ENCODE data around the gene LANCL3. TPM values are rescaled to one million over a fixed set of nuclear protein-coding genes. Genes with fewer than 3 reads are reported as not detected.

LANCL3 gene
- total and polyA plus RNA-seq, 2 donors (not counting 1 experiment from before 2014, with no cell fraction given) = 0.04 to 0.12 TPM

DNA sequence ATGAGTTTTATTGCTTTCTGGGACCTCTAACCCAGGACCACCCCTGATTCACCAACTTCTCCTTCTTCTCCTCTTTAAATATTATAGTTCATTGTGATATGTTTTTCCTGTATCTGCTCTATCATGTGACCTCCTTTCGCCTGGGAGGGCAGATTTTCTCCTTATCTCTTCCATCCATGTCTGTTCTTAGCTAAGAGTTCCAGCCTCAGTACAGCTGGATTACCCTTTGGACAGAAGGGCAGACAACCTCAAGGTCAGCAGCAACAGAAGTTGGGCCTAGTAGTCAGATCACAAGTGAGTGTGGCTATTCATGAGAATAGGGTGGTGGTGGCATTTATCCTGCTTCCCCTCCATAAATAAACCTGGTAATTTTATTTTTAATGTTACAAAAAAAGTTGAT, 108.4 kb downstream of the LANCL3 start:
- ChIA-PET POLR2A (no interaction called here), CTCF (no interaction called here)
- Histone ChIP-seq H3K9ac (ENCODE audit: low read length) (no peak overlapping the region), H3K9me3 (ENCODE audit: control extremely low read depth in 1 of 3, control insufficient read depth in 2 of 3, insufficient read depth in 1 of 3, low read length in 2 of 3) (no peaks in the 10 kb centered on the region), H3K4me3 (ENCODE audit: control extremely low read depth in 1 of 5, extremely low read depth in 1 of 5, insufficient read depth in 1 of 5, low read depth in 2 of 5, low read length in 4 of 5) (no peak overlapping the region), H3K36me3 (replicated peaks in 1 of 2; ENCODE audit: control extremely low read depth in 1 of 2, control insufficient read depth in 1 of 2, extremely low read depth in 1 of 2, insufficient read depth in 2 of 2, low read length in 1 of 2) (no peaks in the 10 kb centered on the region), H2AFZ (ENCODE audit: insufficient read depth, low read depth, low read length, poor library complexity, severe bottlenecking) (no peak overlapping the region), H3K27ac (ENCODE audit: low read length in 2 of 2) (no peak overlapping the region), H3K79me2 (ENCODE audit: control insufficient read depth, insufficient read depth, low read length) (no peaks in the 10 kb centered on the region), H3K27me3 (replicated peaks in 1 of 4; ENCODE audit: control extremely low read depth in 1 of 4, control insufficient read depth in 3 of 4, insufficient read depth in 4 of 4, low read length in 3 of 4) (no peaks in the 10 kb centered on the region), H3K4me2 (replicated peaks; ENCODE audit: low read depth, low read length, poor library complexity, severe bottlenecking) (no peak overlapping the region), H3K4me1 (ENCODE audit: control insufficient read depth in 2 of 2, insufficient read depth in 2 of 2, low read length in 2 of 2) (no peaks in the 10 kb centered on the region), H4K20me1 (ENCODE audit: control insufficient read depth, insufficient read depth, low read length, poor library complexity, severe bottlenecking) (no peaks in the 10 kb centered on the region)
- WGBS (ENCODE audit: insufficient coverage) = no CpG with 5 or more reads among the region's 1 CpG
- no peaks in the 10 kb centered on the region for H3K27me3 Mint-ChIP-seq
- no peaks in the 10 kb centered on the region for H3K9me3 Mint-ChIP-seq (ENCODE audit: insufficient read depth)
- H3K4me1 Mint-ChIP-seq = no peaks in the 10 kb centered on the region
- ATAC-seq (ENCODE audit: low read depth) (no peak), DNase-seq (no peak)
- H3K4me3 Mint-ChIP-seq = no peak overlapping the region
- no peak overlapping the region for H3K27ac Mint-ChIP-seq
- no peak for TF ChIP-seq EZH2 (IDR thresholded peaks at IDR 0.05; ENCODE audit: borderline replicate concordance, insufficient read depth, low read depth, low read length, poor library complexity, severe bottlenecking)
- TF ChIP-seq CTCF (IDR thresholded peaks at IDR 0.05) = no peak
- intact Hi-C loops (cut with micrococcal nuclease) = no loop called here

- no peak for DNase-seq
- H3K36me3 ChIP-seq (replicated peaks in 1 of 2; ENCODE audit: control extremely low read depth in 1 of 2, control insufficient read depth in 1 of 2, extremely low read depth in 1 of 2, insufficient read depth in 2 of 2, low read length in 1 of 2) = no peaks in the 10 kb centered on the region
- no peaks in the 10 kb centered on the region for H3K9me3 Mint-ChIP-seq (ENCODE audit: insufficient read depth)
- H4K20me1 ChIP-seq (ENCODE audit: control insufficient read depth, insufficient read depth, low read length, poor library complexity, severe bottlenecking) = no peaks in the 10 kb centered on the region
- TF ChIP-seq EZH2 (IDR thresholded peaks at IDR 0.05; ENCODE audit: borderline replicate concordance, insufficient read depth, low read depth, low read length, poor library complexity, severe bottlenecking) (no peak), CTCF (IDR thresholded peaks at IDR 0.05) (no peak)
- no peak overlapping the region for H3K4me2 ChIP-seq (replicated peaks; ENCODE audit: low read depth, low read length, poor library complexity, severe bottlenecking)
- no peak overlapping the region for H2AFZ ChIP-seq (ENCODE audit: insufficient read depth, low read depth, low read length, poor library complexity, severe bottlenecking)
- H3K4me3 ChIP-seq (ENCODE audit: control extremely low read depth in 1 of 5, extremely low read depth in 1 of 5, insufficient read depth in 1 of 5, low read depth in 2 of 5, low read length in 4 of 5) = no peak overlapping the region
- H3K27ac Mint-ChIP-seq = no peak overlapping the region
- H3K4me1 ChIP-seq (ENCODE audit: control insufficient read depth in 2 of 2, insufficient read depth in 2 of 2, low read length in 2 of 2) = peaks cover 0 to 3% of the 10 kb centered on the region in 2 donors
- no peak overlapping the region for H3K27ac ChIP-seq (ENCODE audit: low read length in 2 of 2)
- H3K9ac ChIP-seq (ENCODE audit: low read length) = no peak overlapping the region
- H3K4me3 Mint-ChIP-seq = no peak overlapping the region
- H3K9me3 ChIP-seq (ENCODE audit: control extremely low read depth in 1 of 3, control insufficient read depth in 2 of 3, insufficient read depth in 1 of 3, low read length in 2 of 3) = no peaks in the 10 kb centered on the region
- CTCF ChIA-PET = no interaction called here
- intact Hi-C loops (cut with micrococcal nuclease) = no loop called here
- no peaks in the 10 kb centered on the region for H3K4me1 Mint-ChIP-seq
- H3K27me3 ChIP-seq (replicated peaks in 1 of 4; ENCODE audit: control extremely low read depth in 1 of 4, control insufficient read depth in 3 of 4, insufficient read depth in 4 of 4, low read length in 3 of 4) = peaks cover 0 to 7% (median 0%) of the 10 kb centered on the region in 4 experiments
- POLR2A ChIA-PET = no interaction called here
- no peak for ATAC-seq (ENCODE audit: low read depth)
- H3K27me3 Mint-ChIP-seq = no peaks in the 10 kb centered on the region
- H3K79me2 ChIP-seq (ENCODE audit: control insufficient read depth, insufficient read depth, low read length) = no peaks in the 10 kb centered on the region
These were observed 113.0 kb downstream of the LANCL3 start for GRCh38 chrX:37684426-37684825.

Data from B cell (primary cell).